Tongue (tissue), 2 donors: Measurements from ENCODE around the gene KCNIP3. TPM values are rescaled to one million over a fixed set of nuclear protein-coding genes. Genes with fewer than 3 reads are reported as not detected.
"Not testable (repeated sequence)": the region's sequence is repeated elsewhere in the genome, so short reads cannot be mapped to it uniquely, and the experiment has no call there.

ENCODE experiments used
- DNase-seq: peaks from one replicate; pipeline ENCODE4 v3.0.0-alpha.2; 2015
- total RNA-seq: library from RNA; depleted of rRNA; stranded (reverse); fragments of >200 nt; gene quantifications from one replicate; pipeline ENCODE4 v1.2.3, GENCODE V29; 2014

The KCNIP3 gene
- total RNA-seq, result 8.8 TPM

GRCh38 chr2:95296880-95297487, at the start of gene KCNIP3:
TSS of gene KCNIP3 (plus strand) at chr2:95297347. CDS start at chr2:95297439, 92 bp downstream.
- peak; percentile 85 for DNase-seq

GRCh38 chr2:95258271-95258670, 38.9 kb upstream of the KCNIP3 start:
- DNase-seq, result no peak

DNA sequence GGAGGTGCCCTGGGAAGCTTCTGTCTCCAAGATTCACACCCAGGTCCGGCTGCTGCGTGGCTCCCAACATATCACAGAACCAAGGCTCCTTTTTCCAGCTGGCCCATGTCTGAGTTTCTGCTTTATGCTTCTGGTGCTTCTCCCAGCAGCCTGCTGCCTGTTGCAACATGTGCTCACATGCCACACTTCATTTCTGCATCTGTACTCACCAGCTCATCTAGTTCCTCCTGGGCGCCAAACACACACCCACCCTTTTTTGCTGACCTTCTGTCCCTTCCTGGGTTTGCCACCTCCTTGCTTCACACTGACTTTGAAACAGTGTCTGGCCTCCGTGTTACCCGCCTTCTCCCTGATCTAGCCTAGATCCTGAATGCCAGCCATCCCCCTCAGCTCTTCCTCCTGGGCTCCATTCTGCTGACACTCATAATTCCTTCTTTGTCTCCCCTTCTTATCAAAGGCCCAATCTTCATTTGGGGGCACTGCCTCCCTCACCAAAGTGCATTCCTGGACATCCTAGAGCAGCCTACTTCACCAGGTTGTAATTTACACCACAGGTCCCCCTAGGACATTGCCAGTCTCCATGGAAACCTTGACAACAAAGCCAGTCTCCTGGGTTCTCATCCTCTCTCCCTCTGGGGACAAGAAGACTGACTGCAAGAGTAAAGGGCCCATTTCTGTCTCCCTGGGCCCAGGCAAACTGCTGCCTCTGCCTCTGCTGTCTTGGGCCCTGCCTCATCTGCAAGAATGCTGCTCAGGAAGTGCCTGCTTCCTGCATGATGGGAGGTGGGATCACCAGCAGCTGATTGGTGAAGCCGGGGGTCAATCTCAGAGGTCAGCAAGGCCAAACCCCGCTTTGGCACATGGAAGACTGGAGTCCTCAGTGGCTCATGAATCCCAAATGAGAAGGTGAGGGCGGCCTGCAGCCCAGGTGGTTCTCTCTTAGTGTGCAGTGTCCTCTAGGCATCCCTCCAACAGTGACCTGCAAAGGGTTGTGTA, 36.8 kb upstream of the KCNIP3 start:
- DNase-seq, result peak; percentile 18

DNA sequence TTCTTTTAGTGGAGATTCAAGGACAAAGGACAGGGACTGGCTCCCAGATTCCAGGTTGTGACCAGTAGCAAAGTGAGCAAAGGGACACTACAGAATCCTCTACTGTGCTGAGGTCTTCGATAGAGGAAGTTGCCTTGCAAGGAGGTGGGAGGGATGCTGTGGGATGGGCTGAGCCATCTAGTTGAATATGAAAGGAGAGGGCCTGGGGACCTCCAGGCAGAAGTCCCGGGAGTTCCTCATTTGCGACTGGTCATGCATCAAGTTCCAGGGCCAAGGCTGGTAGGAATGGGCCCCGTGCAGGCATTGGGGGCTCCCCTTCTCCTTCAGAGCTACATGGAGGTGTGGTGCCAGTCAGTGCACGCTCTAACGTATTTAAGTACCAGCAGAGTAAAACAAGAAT, 35.5 kb upstream of the KCNIP3 start:
- DNase-seq, result no peak

- DNase-seq, result no peak
These were observed 34.1 kb upstream of the KCNIP3 start for GRCh38 chr2:95262896-95263542.

DNA sequence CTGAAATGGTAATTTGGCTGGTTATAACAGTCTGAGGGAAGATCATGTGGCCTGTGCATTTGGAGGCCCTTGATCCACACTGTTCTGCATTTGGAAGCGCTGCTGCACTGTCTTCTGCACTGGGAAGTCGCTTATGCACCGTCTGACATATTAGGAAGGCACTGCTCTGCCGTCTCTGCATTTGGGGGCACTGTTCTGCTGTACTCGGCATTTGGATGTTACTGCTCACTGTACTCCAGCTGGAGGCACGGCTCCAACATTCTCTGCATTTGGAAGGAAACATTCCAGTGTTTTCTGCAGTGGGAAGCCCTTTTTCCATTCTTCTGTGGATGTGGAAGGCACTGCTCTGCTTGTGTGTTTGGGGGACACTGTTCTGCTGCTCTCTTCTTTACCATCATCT, 32.5 kb upstream of the KCNIP3 start:
- DNase-seq, result peak; percentile 65

GRCh38 chr2:95265182-95265581, 32.0 kb upstream of the KCNIP3 start:
- DNase-seq, result no peak

DNA sequence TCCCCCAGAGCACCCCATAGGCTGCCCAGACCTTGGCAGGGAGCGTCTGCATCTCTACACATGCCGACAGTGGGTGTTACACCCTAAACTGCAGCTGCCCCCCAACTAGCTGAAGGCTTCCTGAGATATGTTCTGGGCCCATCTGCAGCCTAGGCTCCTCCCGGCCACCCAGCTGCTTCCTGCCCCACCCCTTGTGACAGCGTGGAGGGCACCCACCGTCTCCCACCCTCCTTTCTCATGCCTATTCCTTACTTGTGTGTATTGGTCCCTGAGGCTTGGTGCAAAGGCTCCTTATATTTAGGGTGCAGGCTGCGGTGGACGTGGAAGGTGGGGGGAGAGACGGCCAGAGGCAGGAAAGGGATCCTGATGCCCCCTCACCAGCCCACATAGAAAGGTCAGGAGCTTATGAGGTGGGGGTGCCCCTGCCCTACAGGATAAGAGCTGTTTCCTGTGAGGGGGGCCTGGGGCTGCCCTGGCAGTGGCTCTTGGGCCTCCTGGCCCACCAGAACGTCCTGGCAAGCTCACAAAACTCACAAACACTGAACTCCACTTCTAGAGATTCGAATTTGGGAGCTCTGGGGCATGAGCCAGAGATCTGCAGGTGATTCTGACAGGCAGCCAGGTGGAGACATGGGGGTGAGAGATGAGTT, 30.2 kb upstream of the KCNIP3 start:
- DNase-seq, result no peak

- DNase-seq, result no peak
These were observed 29.5 kb upstream of the KCNIP3 start for GRCh38 chr2:95267458-95268210.

GRCh38 chr2:95268211-95269035, 28.7 kb upstream of the KCNIP3 start:
- no peak for DNase-seq

- no peak for DNase-seq
These were observed 28.0 kb upstream of the KCNIP3 start for GRCh38 chr2:95269036-95269680.

GRCh38 chr2:95269745-95270144, 27.4 kb upstream of the KCNIP3 start:
- not testable (repeated sequence) for DNase-seq

DNA sequence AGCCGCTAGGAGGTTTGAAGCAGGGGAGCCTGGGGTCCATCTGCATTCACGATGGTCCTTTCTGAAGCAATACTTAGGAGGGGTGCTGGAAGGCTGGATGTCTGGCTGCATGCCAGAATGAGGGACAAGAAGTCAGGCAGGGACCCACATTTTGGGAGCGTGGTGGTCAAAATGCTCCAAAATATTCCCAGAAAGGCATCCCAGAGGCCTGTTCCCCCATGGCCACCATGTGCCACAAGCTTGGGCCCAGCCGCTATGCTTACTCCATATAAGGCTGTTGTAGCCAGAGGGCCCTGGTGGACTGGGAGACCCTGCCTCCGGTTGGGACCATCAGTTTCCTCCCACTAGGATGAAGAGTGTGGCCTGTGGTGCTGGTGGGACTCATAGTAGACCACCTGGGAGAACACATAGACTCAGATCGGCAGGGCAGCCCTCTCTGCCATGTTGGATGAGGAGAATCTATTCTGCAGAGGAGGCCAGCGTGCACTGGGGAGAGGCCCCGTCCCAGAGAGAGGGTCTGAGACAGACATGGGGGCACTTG, 26.5 kb upstream of the KCNIP3 start:
- DNase-seq, result no peak

DNA sequence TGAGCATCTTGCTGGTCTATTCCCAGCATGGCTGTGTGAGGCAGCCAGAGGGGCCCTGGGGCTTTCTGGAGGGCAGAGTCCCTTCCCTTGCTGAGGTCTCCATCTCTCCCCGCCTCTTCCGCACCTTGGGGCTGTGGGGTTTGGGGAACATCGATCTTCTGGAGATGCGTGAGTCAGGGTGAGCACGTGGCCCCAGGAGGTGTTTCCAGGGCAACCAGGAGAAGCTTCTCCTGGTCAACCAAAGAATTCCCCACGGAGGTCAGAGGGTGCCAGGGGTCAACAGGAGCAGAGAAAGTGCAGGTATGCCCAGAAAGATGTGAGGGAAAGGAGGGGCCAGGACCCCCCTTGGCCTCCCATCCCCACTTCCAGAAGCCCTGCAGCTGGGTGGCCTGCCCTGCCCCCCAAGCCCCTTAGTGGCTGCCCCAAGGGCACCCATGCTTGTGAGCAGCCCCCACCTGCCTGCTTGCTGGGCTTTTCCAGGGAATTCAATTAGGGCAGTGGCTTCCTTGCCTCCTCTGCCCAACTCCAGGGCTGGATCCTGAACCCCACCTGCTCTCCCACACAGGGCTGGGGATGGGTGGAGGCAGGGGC, 25.7 kb upstream of the KCNIP3 start:
- no peak for DNase-seq

- DNase-seq, result no peak
These were observed 24.8 kb upstream of the KCNIP3 start for GRCh38 chr2:95272299-95272751.

DNA sequence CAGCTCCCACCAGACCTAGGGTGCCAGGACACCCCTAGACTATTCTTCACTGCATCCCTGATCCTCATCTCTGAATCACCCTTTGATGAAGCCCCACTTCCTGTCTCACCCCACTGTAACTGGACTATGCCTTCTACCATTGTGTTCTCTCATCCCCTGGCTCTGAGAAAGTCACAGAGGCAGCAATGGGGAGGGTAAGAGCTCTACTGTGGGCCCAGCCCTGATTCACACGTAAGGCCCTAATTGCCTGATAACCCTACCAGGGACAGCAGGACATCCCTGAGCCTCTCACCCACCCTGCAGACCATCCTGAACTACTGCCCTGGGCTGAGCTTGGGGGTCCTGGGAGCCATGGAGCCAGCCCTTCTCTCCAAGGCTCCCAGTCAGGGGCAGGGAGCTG, 24.4 kb upstream of the KCNIP3 start:
- DNase-seq, result no peak

- DNase-seq, result no peak
These were observed 23.4 kb upstream of the KCNIP3 start for GRCh38 chr2:95273566-95274290.

DNA sequence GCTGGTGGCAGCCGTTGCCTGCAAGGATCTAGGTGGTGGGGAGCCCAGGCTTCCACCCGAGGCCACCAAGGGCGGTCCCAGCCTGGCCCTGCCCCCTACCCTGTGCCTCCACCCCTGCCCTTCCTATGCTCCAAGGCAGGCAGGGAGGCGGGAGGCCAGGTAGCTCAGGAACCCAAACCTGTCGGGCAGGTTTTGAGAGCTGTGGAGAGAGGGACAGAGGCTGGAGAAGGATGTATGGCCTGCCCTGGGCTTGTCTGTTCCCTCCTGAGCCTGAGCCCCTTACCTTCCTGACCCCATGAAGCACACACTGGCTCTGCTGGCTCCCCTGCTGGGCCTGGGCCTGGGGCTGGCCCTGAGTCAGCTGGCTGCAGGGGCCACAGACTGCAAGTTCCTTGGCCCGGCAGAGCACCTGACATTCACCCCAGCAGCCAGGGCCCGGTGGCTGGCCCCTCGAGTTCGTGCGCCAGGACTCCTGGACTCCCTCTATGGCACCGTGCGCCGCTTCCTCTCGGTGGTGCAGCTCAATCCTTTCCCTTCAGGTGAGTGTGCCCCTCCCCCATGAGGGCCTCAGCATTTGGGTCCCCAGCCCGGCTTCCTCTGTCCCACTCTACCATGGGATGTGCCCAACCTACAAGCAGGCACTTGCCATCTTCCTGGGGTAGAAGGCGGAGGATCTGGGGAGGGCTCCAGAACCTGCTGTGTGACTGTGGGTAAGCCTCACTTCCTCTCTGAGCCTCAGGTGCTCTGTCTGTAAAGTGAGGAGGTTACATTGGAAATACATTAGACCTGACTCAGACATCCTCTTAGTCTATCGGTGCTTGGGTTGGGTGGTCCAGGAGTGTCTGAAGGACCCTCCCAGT, 22.6 kb upstream of the KCNIP3 start, which contains the start of gene PROM2:
Gene PROM2 (plus strand): TSS at position 159 of the 860 bp plus-strand sequence. CDS start 137 bp downstream, at position 296.
- peak; percentile 64 for DNase-seq
